HG03521 (cell line): ENCODE data around the gene VPS51.

Experiments used
- ATAC-seq: cut with Tn5 transposase; IDR thresholded peaks from one replicate; pipeline ENCODE4 v1.9.1; 2021; ENCODE audit warnings: mild to moderate bottlenecking, moderate library complexity; ENCODE audit not compliant: unreplicated experiment

The VPS51 gene

DNA sequence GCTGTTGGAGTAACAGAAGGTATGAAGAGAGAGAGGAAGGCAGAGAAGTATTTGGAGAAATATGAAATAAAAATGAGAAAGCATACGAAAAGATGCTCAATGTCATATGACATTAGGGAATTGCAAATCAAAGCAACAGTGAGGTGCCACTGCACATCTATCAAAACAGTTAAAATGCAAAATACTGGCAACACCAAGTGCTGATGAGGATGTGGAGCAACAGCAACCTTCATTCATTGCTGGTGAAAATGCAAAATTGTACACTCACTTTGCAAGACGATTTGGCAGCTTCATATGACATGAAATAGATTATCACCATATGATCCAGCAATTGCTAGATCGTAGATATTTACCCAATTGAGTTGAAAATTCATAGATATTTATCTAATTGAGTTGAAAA, 64.6 kb downstream of the VPS51 start:
- no peak for ATAC-seq
